Cardiac muscle cell (in vitro differentiated cells and primary cell): ENCODE results near the gene FGFR3. TPM values are rescaled to one million over a fixed set of nuclear protein-coding genes. Genes with fewer than 3 reads are reported as not detected.
A peak's percentile ranks its signal among the peaks of the same experiment; 100 is the strongest.

Experiments
- DNase-seq, 2 donors: peaks; one replicate each; pipeline versions ENCODE4 v3.0.0 to v3.0.0-alpha.2; 2010 to 2017; ENCODE audit warnings: low read depth in 1 of 2, low spot score in 1 of 2
- H3K27ac ChIP-seq: fragments of 200-600 bp; sonication (generic); 2 replicates; pipeline ENCODE4 v1.5.1; 2016
- H3K27me3 ChIP-seq: fragments of 200-600 bp; sonication (generic); 2 replicates; pipeline ENCODE4 v1.6.0; 2016; ENCODE audit warnings: control low read depth
- H3K36me3 ChIP-seq: fragments of 200-600 bp; sonication (generic); 2 replicates; pipeline ENCODE4 v1.5.1; 2016; ENCODE audit warnings: control low read depth
- H3K4me1 ChIP-seq: fragments of 200-600 bp; sonication (generic); 2 replicates; pipeline ENCODE4 v1.8.1; 2017; ENCODE audit warnings: low read depth, mild to moderate bottlenecking, mixed run types
- H3K4me3 ChIP-seq: fragments of 200-600 bp; sonication (generic); 2 replicates; pipeline ENCODE4 v1.5.1; 2016; ENCODE audit warnings: mild to moderate bottlenecking
- H3K9me3 ChIP-seq: fragments of 200-600 bp; sonication (generic); 2 replicates; pipeline ENCODE4 v1.5.1; 2017; ENCODE audit warnings: low read depth, mild to moderate bottlenecking, control low read depth
- polyA plus RNA-seq: library from polyadenylated mRNA; unstranded; fragments of >200 nt; fragmentation: Nextera tagmentation; extraction: Ambion mirVana; gene quantifications from 2 replicates; pipeline ENCODE4 v1.2.1, GENCODE V29; 2016
- total RNA-seq: library from RNA; depleted of rRNA; stranded (reverse); fragments of >200 nt; gene quantifications from 2 replicates; pipeline ENCODE4 v1.2.3, GENCODE V29; 2016
- TF ChIP-seq, protein P1 (sequence below): IDR thresholded peaks from 2 replicates; pipeline ENCODE4 v1.5.1; 2012; ENCODE audit warnings: low read depth, mild to moderate bottlenecking, low read length

Gene FGFR3
- total and polyA plus RNA-seq, 2 experiments from 2014 or later = 39.2 to 47.3 TPM

DNA sequence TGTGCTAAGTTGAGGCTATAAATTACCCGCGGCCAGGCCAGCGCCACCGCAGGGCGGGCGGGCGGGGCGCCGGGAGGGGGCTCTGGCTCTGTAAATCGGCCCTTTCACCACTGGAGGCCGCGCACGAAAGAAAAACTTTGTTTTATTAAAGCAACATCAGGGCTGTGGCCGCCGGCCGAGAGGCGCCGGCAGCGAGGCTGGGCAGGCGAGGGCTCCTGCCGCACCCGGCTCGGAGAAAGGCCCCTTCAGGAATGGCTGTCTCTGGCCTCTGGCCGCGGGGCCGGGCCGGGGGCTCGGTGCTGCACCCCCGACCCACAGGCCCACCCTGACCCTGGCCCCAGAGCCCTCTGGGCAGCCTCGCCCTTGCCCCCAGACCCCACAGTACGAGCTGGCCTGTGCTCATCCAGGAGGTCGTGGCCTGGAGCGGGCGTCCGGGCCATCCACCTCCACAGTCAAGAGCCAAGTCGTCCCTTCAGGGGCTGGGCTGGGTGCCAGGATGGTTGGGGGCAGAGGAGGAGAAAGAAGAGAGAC is 29.5 kb upstream of the FGFR3 start:
- no peaks in the 10 kb centered on the region for H3K27me3 ChIP-seq
- H3K27ac ChIP-seq = no peak overlapping the region
- H3K4me3 ChIP-seq = no peak overlapping the region
- TF ChIP-seq, protein P1, sequence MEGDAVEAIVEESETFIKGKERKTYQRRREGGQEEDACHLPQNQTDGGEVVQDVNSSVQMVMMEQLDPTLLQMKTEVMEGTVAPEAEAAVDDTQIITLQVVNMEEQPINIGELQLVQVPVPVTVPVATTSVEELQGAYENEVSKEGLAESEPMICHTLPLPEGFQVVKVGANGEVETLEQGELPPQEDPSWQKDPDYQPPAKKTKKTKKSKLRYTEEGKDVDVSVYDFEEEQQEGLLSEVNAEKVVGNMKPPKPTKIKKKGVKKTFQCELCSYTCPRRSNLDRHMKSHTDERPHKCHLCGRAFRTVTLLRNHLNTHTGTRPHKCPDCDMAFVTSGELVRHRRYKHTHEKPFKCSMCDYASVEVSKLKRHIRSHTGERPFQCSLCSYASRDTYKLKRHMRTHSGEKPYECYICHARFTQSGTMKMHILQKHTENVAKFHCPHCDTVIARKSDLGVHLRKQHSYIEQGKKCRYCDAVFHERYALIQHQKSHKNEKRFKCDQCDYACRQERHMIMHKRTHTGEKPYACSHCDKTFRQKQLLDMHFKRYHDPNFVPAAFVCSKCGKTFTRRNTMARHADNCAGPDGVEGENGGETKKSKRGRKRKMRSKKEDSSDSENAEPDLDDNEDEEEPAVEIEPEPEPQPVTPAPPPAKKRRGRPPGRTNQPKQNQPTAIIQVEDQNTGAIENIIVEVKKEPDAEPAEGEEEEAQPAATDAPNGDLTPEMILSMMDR = peak; percentile 26
- H3K36me3 ChIP-seq = no peaks in the 10 kb centered on the region
- peak in 1 of 2 donors; percentile 62 for DNase-seq
- no peaks in the 10 kb centered on the region for H3K9me3 ChIP-seq
- peaks cover 8% of the 10 kb centered on the region for H3K4me1 ChIP-seq

DNA sequence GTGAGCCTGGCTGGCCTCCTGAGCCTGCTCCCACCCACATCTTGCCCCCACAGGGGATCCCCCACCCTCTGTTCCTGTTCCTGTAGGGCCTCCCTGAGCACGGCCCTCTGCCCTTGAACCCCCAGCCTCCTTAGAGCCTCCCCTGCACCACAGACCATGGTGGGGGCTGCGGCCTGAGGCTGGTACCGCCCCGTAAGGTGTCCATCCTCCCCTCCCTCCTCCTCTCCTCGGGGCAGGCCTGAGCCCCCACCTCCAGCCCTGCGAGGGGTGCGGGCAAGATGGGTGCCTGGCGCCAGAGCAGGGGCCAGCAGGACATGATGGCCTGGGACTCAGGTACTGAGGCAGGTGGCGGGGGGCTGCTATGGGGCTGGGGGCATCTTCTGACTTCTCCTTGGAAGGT is 28.4 kb upstream of the FGFR3 start:
- Histone ChIP-seq H3K27ac (no peak overlapping the region), H3K4me1 (peaks cover 8% of the 10 kb centered on the region)
- TF ChIP-seq, protein P1 = no peak

DNA sequence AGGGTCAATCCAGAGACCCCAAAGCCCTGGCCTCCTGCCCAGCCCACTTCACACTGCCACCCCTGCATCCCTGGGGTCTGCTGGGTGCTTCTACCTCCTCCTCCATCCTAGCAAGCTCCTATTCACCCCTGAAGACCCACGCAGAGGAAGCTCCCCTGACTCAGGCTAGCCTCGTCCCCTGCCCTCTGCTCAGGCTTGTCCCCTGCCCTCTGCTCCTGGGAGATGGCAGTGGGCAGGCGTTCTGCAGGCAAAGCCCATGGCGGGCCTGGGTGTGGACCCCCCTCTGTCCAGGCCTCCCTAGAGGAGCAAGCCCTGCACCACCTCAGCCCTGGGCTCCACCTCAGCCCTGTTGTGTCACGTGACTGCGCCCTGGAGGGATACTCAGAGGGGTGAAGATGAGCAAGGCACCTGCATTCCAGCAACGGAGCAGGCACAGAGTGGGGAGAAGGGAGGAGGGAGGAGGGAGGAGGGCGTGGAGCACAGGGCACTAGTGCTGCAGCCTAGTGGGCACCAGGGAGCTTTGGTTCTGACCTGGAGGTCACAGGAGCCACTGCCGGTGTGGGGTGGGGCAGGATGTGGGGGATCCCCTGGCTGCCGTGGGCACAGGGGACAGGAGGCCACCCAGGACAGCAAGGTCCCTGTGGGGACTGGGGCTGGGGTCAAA is 27.6 kb upstream of the FGFR3 start:
- H3K4me1 ChIP-seq = peaks cover 8% of the 10 kb centered on the region
- no peaks in the 10 kb centered on the region for H3K27me3 ChIP-seq
- no peak for DNase-seq
- TF ChIP-seq, protein P1 = no peak
- H3K27ac ChIP-seq = no peak overlapping the region
- H3K9me3 ChIP-seq = no peaks in the 10 kb centered on the region
- no peaks in the 10 kb centered on the region for H3K36me3 ChIP-seq
- H3K4me3 ChIP-seq = no peak overlapping the region

More for the DNA sequence above, 28.4 kb upstream of the FGFR3 start:
- Histone ChIP-seq H3K4me3 (no peak overlapping the region), H3K9me3 (no peaks in the 10 kb centered on the region), H3K36me3 (no peaks in the 10 kb centered on the region), H3K27me3 (no peaks in the 10 kb centered on the region)
- DNase-seq = no peak

DNA sequence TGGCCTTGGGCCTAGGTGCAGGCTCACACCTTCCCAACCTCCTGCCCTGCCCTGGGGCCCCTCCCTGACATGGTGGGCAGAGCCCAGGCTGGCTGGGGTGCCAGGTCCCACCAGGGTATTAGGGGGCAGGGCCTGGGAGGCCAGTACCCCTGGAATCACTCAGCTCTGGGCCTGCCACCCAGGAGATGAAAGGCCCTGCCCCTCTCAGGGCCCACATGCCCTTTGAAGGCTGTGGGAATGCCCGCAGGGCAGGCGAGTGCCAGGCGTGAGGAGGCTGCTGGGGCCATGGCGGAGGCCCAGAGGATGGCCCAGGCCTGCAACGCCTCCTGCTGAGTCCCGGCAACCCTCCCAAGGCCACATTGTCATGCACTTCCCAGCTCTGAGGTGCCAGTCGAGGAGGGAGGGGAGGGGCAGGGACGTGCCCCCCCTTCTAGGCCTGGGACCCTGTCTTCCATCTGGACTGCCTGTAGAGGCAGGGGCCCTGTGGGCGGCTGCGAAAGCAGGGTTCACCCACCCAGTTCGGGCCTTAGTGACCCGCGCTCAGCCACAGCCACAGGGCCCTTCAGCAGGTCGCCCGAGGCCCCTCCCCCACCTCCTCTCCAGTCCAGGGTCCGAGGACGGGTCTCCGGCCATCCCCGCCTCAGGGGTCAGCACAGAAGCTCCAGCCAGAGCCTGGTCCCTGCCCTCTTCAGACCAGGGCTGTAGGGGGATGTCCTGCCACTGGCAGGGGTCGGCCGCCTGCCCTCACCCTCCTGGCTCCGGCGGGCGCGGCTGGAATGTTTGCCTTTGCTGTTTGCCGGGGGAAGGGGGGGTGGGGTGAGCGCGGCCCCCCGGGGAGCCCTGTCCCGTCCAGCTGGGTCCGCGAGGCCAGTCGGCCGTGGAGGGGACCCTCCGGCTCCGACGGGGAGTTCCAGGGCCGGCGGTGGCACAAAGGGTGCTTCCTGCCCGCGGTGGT is 26.7 kb upstream of the FGFR3 start:
- DNase-seq = peak in 1 of 2 donors; percentile 36
- Histone ChIP-seq H3K4me1 (peaks cover 10% of the 10 kb centered on the region), H3K9me3 (no peaks in the 10 kb centered on the region), H3K27me3 (no peaks in the 10 kb centered on the region), H3K27ac (no peak overlapping the region), H3K4me3 (peak overlapping the region; percentile 37), H3K36me3 (no peaks in the 10 kb centered on the region)
- TF ChIP-seq, protein P1 = no peak

DNA sequence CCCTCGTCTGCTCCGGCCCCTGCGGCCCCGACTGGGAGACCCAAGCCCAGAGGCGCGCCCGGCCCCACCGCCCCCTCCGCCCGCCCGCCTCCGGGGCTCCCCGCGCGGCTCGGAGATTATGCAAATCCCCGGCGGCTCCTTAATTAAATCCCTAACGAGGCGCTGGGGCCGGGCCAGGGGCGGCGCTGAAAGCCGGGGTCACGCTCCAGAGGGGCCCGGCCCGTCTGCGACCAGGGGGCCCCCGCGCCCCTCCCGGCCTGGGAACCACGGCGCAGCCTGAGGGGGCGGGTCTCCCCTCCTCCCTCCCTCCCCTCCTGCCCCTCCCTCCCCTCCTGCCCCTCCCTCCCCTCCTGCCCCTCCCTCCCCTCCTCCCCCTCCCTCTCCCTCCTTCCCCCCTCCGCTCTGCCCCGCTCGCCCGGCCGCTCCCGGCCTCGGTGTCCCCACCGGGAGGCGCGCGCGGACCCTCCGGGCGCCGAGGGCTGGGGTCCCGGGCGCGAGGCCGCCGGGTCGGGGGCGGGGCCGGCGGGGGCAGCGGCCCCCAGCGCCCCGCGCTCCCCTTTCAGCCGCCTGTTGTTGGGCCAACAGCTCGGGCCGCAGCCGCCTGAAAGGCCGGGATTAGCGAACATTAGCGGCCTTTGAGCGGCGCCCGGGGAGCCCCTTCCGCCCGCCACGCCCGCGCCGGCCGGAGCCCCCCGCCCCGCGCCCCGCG is 25.9 kb upstream of the FGFR3 start:
- DNase-seq = peak; percentile 44 to 50
- TF ChIP-seq, protein P1 = no peak
- Histone ChIP-seq H3K4me1 (peaks cover 13% of the 10 kb centered on the region), H3K9me3 (no peaks in the 10 kb centered on the region), H3K27me3 (no peaks in the 10 kb centered on the region), H3K4me3 (peak overlapping the region; percentile 37), H3K27ac (no peak overlapping the region), H3K36me3 (no peaks in the 10 kb centered on the region)
